Measurements from ENCODE around the gene EPB41L2.

Gene EPB41L2

DNA sequence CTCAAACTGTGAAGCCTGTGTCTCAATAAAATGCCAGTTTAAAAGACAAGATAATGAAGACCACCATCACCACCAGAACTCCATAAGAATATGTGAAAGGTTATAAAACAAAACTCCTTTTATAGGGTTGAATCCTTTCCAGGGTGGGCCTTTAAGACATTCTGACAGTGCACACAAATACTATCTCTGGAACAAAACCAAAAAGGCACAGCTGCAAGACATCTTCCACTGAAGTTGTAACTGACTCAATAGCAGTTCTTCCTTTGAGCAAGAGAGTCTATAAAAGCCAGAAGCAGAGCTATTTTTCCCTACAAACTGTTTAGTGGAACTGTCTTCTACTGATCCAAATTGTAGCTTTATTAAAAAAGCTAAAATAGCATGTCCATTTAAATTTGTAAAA, 81.6 kb downstream of the EPB41L2 start:
- TF ChIP-seq, protein P1, sequence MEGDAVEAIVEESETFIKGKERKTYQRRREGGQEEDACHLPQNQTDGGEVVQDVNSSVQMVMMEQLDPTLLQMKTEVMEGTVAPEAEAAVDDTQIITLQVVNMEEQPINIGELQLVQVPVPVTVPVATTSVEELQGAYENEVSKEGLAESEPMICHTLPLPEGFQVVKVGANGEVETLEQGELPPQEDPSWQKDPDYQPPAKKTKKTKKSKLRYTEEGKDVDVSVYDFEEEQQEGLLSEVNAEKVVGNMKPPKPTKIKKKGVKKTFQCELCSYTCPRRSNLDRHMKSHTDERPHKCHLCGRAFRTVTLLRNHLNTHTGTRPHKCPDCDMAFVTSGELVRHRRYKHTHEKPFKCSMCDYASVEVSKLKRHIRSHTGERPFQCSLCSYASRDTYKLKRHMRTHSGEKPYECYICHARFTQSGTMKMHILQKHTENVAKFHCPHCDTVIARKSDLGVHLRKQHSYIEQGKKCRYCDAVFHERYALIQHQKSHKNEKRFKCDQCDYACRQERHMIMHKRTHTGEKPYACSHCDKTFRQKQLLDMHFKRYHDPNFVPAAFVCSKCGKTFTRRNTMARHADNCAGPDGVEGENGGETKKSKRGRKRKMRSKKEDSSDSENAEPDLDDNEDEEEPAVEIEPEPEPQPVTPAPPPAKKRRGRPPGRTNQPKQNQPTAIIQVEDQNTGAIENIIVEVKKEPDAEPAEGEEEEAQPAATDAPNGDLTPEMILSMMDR (IDR thresholded peaks at IDR 0.05) = no peak
- no peaks in the 10 kb centered on the region for H3K9me3 ChIP-seq (ENCODE audit: control insufficient read depth, low read length)

DNA sequence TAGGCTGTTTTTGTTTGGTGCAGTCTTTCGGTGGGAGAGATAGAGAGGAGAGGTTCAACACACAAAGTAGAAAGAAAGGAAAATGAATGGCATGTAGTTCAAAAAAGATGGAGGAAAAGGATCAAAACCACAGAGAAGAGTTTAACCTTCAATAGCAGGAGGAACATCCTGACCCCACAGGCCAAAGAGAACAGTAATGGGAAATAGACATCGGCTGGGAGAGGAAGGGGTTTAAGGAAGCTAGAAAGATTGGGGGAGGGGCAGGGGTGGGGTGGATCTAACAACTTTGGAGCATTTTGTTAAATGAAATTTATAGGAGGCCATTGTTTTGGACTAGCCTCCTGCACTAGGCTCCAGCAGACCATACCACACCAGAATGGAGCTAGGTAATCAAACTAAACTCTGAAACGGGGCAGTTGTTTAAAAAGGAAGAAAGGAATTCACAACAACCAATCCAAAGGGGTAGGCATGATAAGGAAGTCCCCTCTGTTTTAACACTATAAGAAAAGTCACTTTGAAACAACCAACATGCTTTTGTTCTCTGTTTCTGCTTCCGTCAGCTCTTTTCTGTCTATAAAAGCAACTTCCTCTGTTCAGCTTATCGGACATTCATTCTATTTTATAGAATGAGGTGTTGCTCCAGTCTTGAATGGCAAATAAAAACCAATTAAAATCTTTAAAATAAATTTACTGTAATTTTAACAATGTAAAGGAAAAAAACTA, 82.6 kb downstream of the EPB41L2 start:
- Histone ChIP-seq H3K4me2 (ENCODE audit: low read length) (no peak overlapping the region), H3K9ac (no peak overlapping the region), H3K27me3 (ENCODE audit: control insufficient read depth, insufficient read depth, low read length) (no peaks in the 10 kb centered on the region), H3K27ac (no peak overlapping the region), H3K9me3 (ENCODE audit: control insufficient read depth, low read length) (no peaks in the 10 kb centered on the region), H3K4me3 (ENCODE audit: low read depth, low read length) (no peak overlapping the region), H3K4me1 (no peaks in the 10 kb centered on the region), H2AFZ (no peak overlapping the region), H3K79me2 (no peaks in the 10 kb centered on the region), H3K36me3 (ENCODE audit: control insufficient read depth, insufficient read depth, low read length) (no peaks in the 10 kb centered on the region)
- TF ChIP-seq, protein P1 (IDR thresholded peaks at IDR 0.05) = no peak

More for the DNA sequence above, 81.6 kb downstream of the EPB41L2 start:
- no peak overlapping the region for H3K27ac ChIP-seq
- H3K36me3 ChIP-seq (ENCODE audit: control insufficient read depth, insufficient read depth, low read length) = no peaks in the 10 kb centered on the region
- no peak overlapping the region for H2AFZ ChIP-seq
- no peaks in the 10 kb centered on the region for H3K79me2 ChIP-seq
- no peaks in the 10 kb centered on the region for H3K4me1 ChIP-seq
- H3K27me3 ChIP-seq (ENCODE audit: control insufficient read depth, insufficient read depth, low read length) = no peaks in the 10 kb centered on the region
- H3K4me2 ChIP-seq (ENCODE audit: low read length) = no peak overlapping the region
- H3K4me3 ChIP-seq (ENCODE audit: low read depth, low read length) = no peak overlapping the region
- no peak overlapping the region for H3K9ac ChIP-seq

DNA sequence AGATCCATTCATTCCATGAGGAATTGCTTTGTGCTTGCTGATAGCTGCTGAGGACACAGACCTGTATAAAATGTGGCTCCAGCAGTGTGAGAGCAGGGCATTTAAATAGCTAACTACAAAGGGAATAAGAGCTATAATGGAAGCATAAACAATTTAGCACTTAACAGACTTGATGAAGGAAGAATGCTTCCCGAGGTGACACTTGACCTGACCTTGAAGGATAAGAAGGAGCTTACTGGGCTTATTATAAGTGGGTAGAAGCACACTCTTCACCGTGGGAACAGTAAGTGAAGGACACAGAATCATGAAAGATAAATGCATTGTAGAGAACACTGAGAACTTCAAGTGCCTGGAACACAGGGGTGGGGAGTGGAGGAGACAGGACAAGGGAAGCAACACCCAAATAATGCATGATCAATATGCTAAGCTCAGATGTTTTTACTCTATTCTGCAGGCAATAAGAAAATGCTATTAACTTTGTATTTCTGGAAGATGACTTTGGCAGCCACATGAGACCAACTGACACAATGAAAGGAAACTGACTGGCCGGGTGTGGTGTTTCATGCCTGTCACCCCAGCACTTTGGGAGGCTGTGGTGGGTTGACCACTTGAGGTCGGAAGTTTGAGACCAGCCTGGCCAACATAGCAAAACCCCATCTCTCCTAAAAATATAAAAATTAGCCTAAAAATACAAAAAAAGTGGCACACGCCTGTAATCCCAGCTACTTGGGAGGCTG, 84.2 kb downstream of the EPB41L2 start:
- H3K9me3 ChIP-seq (ENCODE audit: control insufficient read depth, low read length) = no peaks in the 10 kb centered on the region
- no peaks in the 10 kb centered on the region for H3K27me3 ChIP-seq (ENCODE audit: control insufficient read depth, insufficient read depth, low read length)
- H3K36me3 ChIP-seq (ENCODE audit: control insufficient read depth, insufficient read depth, low read length) = no peaks in the 10 kb centered on the region
- no peaks in the 10 kb centered on the region for H3K4me1 ChIP-seq
- H3K27ac ChIP-seq = no peak overlapping the region
- H3K79me2 ChIP-seq = no peaks in the 10 kb centered on the region
- TF ChIP-seq, protein P1 (IDR thresholded peaks at IDR 0.05) = no peak
- no peak overlapping the region for H3K9ac ChIP-seq
- H3K4me2 ChIP-seq (ENCODE audit: low read length) = no peak overlapping the region
- no peak overlapping the region for H2AFZ ChIP-seq
- H3K4me3 ChIP-seq (ENCODE audit: low read depth, low read length) = no peak overlapping the region

DNA sequence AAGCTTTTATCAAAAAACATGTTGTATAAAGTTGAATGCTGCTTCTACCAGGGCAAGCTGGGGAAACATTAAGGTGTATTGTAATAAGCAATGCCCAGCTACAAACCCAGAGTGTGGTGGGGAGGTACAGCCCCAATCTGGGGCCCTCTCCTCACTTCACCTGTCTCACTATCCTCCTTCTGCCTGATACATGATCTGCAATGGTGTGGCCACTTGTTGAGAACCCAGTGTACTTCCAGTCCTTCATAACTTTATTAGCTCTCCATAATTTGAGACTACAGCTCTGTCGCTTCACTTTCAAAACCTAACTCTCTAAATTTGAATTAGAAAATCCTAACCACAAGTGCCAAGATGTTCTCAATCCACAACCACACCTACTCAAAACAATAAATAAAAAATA, 84.9 kb downstream of the EPB41L2 start:
- no peaks in the 10 kb centered on the region for H3K79me2 ChIP-seq
- no peaks in the 10 kb centered on the region for H3K9me3 ChIP-seq (ENCODE audit: control insufficient read depth, low read length)
- H3K4me2 ChIP-seq (ENCODE audit: low read length) = no peak overlapping the region
- TF ChIP-seq, protein P1 (IDR thresholded peaks at IDR 0.05) = no peak
- H3K27ac ChIP-seq = no peak overlapping the region
- H3K4me3 ChIP-seq (ENCODE audit: low read depth, low read length) = no peak overlapping the region
- no peak overlapping the region for H2AFZ ChIP-seq
- no peaks in the 10 kb centered on the region for H3K36me3 ChIP-seq (ENCODE audit: control insufficient read depth, insufficient read depth, low read length)
- H3K4me1 ChIP-seq = no peaks in the 10 kb centered on the region
- no peak overlapping the region for H3K9ac ChIP-seq
- no peaks in the 10 kb centered on the region for H3K27me3 ChIP-seq (ENCODE audit: control insufficient read depth, insufficient read depth, low read length)
